Measurements from ENCODE around the gene NLRP1. TPM values are rescaled to one million over a fixed set of nuclear protein-coding genes. Genes with fewer than 3 reads are reported as not detected.
A peak's percentile ranks its signal among the peaks of the same experiment; 100 is the strongest.

Gene NLRP1
- total RNA-seq = 67.7 TPM

DNA sequence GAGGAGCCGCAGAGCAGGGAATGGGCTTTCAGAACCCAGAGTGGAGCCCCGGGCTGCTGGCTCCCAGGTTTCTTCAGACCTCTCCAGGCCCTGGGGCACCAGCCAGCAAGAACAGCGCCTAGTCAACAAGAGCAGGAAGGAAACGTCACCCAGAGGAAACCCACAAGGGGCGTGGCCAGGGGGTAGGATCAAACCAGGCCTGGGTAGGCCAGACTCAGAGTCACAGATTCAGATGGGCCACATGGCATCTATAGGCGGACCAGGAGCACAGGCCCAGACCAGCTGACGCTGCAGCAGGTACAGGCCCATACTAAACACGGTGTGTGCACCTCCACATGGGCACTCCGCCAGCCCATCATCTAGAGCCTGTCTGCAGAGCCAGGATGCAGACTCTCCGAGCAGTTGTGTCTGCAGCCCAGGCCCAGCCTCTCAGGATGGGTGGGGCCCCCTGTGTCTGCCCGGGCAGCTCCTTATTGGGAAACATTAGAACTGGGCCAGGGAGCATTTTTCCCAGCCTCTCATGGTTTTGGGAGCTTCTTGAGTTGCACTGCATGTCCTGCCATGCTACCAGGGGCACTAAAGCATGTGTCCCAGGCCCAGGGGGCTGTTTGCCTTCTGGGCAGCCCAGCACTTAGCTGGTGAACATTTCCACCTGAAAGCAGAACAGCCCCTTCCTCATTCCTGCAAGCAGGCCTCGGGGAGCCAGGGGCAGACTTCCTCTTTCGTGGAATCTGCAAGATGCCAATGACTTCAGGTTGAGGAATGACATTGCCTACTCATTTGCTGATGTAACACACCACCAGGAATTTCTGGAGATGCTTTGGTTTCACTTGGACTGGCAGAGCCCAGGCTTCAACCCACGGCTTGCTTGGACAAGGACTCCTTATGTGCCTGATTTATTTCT is at the start of gene NLRP1:
NLRP1 (minus strand) TSS at position 127 of the 904 bp plus-strand sequence. CDS start 552 bp downstream, outside the sequence.
- Histone ChIP-seq H3K9me3 (no peaks in the 10 kb centered on the region), H3K27ac (peak within 1 kb of the TSS; percentile 90), H3K36me3 (peaks cover 10 to 19% of the 10 kb centered on the region in 2 donors), H3K4me1 (peaks cover 15 to 23% of the 10 kb centered on the region in 2 donors), H3K4me3 (peak within 1 kb of the TSS; percentile 56 to 80), H3K27me3 (no peaks in the 10 kb centered on the region)
- peak; percentile 88 to 96 for DNase-seq (ENCODE audit: low spot score in 2 of 2)
- TF ChIP-seq, protein P1, sequence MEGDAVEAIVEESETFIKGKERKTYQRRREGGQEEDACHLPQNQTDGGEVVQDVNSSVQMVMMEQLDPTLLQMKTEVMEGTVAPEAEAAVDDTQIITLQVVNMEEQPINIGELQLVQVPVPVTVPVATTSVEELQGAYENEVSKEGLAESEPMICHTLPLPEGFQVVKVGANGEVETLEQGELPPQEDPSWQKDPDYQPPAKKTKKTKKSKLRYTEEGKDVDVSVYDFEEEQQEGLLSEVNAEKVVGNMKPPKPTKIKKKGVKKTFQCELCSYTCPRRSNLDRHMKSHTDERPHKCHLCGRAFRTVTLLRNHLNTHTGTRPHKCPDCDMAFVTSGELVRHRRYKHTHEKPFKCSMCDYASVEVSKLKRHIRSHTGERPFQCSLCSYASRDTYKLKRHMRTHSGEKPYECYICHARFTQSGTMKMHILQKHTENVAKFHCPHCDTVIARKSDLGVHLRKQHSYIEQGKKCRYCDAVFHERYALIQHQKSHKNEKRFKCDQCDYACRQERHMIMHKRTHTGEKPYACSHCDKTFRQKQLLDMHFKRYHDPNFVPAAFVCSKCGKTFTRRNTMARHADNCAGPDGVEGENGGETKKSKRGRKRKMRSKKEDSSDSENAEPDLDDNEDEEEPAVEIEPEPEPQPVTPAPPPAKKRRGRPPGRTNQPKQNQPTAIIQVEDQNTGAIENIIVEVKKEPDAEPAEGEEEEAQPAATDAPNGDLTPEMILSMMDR (IDR thresholded peaks at IDR 0.05) = no peak
- intact Hi-C loops (cut with DNase I) = loop anchor here (2.0 to 5.0 kb wide), 3 partner anchors 123 to 1056 kb away; partner anchors contain the start of genes AIPL1, KIAA0753 and TXNDC17

DNA sequence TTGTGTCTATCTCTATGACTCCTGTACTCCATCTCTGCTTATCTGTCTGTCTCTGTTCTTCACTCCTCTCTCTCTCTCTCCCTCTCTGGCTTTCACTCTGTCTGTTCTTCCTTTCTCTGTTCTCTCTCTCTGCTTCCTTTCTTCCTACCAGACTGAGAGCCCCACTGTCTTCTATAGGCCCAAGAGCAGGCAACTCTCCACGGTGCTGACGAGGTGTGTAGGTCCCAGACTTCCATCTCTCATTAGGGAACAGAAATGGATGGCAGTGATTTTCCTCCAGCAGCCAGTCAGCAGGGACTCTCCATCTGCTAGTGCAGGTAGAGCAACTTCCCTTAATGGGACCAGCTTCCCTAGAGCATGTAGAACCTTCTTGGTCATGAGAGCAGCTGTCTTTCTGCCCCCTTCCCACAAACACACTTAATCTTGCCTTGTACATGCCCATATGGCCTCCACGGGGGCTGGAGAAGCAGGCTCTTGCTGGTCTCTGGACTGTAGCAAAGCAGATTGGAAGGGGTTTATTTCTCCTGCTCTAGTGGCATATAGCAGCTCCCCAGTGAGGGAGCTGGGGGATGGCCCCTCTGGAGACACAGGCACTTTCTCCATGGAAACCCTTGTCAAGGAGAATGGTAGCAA is 47.8 kb upstream of the NLRP1 start:
- Histone ChIP-seq H3K4me3 (no peak overlapping the region), H3K27ac (no peak overlapping the region), H3K4me1 (no peaks in the 10 kb centered on the region), H3K36me3 (no peaks in the 10 kb centered on the region), H3K9me3 (no peaks in the 10 kb centered on the region), H3K27me3 (no peaks in the 10 kb centered on the region)
- TF ChIP-seq, protein P1 (IDR thresholded peaks at IDR 0.05) = no peak
- DNase-seq (ENCODE audit: low spot score in 2 of 2) = no peak
- intact Hi-C loops (cut with DNase I) = no loop called here

DNA sequence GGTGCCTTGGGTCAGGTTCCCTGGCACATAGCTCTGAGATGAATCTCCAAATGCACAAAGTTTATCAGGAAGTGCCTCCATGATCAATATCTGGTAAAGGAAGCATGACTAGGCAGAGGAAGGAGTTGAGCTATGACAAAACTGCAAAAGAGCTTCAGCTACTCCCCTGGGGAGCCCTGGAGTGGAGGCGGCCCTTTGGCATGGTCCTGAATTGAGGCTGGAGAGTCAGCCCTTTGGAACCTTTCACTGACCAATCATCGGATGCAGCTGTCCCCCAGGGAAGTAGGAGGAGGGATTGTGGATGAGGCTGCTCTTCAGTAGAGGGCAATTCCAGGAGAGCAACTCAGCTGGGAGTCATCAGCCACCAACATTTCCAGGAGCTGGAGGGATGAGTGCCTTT is 46.1 kb upstream of the NLRP1 start:
- Histone ChIP-seq H3K9me3 (no peaks in the 10 kb centered on the region), H3K36me3 (no peaks in the 10 kb centered on the region)
- intact Hi-C loops (cut with DNase I) = no loop called here

DNA sequence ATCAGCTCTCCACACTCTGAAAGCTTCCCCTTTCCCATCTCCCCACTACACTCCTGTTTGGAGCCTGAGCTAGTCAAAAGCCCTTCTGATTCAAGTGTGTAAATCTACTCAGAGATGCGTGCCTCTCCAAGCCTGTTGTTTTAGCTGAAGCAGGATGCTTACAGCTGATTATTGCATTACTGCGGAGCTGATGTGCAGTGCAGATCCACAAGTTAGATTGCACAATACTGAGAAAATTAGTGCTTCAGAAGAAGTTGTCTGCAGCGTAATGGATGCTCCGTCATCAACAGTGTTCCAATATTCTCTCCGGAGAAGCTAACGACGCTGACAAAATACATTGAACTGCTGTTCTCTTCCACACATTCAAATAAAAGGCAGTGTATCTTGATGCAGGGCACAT is 44.8 kb upstream of the NLRP1 start:
- DNase-seq (ENCODE audit: low spot score in 2 of 2) = no peak
- no peak overlapping the region for H3K27ac ChIP-seq
- H3K4me1 ChIP-seq = no peaks in the 10 kb centered on the region
- no peak overlapping the region for H3K4me3 ChIP-seq
- intact Hi-C loops (cut with DNase I) = no loop called here
- H3K36me3 ChIP-seq = no peaks in the 10 kb centered on the region
- no peaks in the 10 kb centered on the region for H3K27me3 ChIP-seq
- no peaks in the 10 kb centered on the region for H3K9me3 ChIP-seq
- TF ChIP-seq, protein P1 (IDR thresholded peaks at IDR 0.05) = no peak

More for the DNA sequence above, 46.1 kb upstream of the NLRP1 start:
- DNase-seq (ENCODE audit: low spot score in 2 of 2) = no peak
- no peaks in the 10 kb centered on the region for H3K4me1 ChIP-seq
- H3K27me3 ChIP-seq = no peaks in the 10 kb centered on the region
- H3K4me3 ChIP-seq = no peak overlapping the region
- no peak overlapping the region for H3K27ac ChIP-seq
- TF ChIP-seq, protein P1 (IDR thresholded peaks at IDR 0.05) = no peak

DNA sequence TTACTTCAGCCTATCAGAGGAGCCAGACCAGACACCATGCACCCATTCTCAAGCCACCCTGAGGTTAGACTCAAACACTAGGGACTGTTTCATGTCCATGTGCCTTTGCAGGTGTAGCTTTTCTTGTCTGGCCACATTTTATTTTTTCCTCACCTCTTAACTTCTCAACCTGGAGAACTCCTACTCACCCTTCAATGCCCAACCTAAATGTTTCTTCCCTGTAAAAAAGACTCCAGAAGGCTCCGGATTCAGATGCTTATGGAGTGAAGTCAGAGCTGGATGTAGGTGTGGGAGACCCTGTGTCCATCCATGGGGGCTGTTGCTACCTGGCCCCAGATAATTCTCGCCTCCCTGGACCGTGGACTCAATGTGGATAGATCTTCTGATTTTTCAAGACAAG is 44.0 kb upstream of the NLRP1 start:
- Histone ChIP-seq H3K4me1 (no peaks in the 10 kb centered on the region), H3K27ac (no peak overlapping the region), H3K4me3 (no peak overlapping the region), H3K27me3 (no peaks in the 10 kb centered on the region), H3K9me3 (no peaks in the 10 kb centered on the region), H3K36me3 (no peaks in the 10 kb centered on the region)
- intact Hi-C loops (cut with DNase I) = no loop called here
- DNase-seq (ENCODE audit: low spot score in 2 of 2) = no peak
- TF ChIP-seq, protein P1 (IDR thresholded peaks at IDR 0.05) = no peak
